ENCODE measurements around the gene TLL2. TPM values are rescaled to one million over a fixed set of nuclear protein-coding genes. Genes with fewer than 3 reads are reported as not detected.

Gene TLL2
- total RNA-seq, 2 experiments from 2014 or later = 0.09 to 0.18 TPM

GRCh38 chr10:96319754-96320474, 193.8 kb downstream of the TLL2 start:
- Mint-ChIP-seq H3K9me3 (no peaks in the 10 kb centered on the region), H3K4me3 (no peak overlapping the region), H3K4me1 (ENCODE audit: low read depth) (no peaks in the 10 kb centered on the region), H3K36me3 (ENCODE audit: low read depth) (no peaks in the 10 kb centered on the region), H3K27me3 (peaks cover 10% of the 10 kb centered on the region), H3K27ac (peak overlapping the region; percentile 7)
- no peak for TF ChIP-seq CTCF (IDR thresholded peaks at IDR 0.05)
- ATAC-seq = no peak
- ChIA-PET POLR2A (no interaction called here), CTCF (interaction anchor here (1.0 to 3.7 kb wide), 5 partner anchors 12 to 303 kb away, joined by 3 to 22 read pairs (median 8); no protein-coding TSS in a partner anchor)
- no peak for DNase-seq
- intact Hi-C loops (cut with micrococcal nuclease) = no loop called here

DNA sequence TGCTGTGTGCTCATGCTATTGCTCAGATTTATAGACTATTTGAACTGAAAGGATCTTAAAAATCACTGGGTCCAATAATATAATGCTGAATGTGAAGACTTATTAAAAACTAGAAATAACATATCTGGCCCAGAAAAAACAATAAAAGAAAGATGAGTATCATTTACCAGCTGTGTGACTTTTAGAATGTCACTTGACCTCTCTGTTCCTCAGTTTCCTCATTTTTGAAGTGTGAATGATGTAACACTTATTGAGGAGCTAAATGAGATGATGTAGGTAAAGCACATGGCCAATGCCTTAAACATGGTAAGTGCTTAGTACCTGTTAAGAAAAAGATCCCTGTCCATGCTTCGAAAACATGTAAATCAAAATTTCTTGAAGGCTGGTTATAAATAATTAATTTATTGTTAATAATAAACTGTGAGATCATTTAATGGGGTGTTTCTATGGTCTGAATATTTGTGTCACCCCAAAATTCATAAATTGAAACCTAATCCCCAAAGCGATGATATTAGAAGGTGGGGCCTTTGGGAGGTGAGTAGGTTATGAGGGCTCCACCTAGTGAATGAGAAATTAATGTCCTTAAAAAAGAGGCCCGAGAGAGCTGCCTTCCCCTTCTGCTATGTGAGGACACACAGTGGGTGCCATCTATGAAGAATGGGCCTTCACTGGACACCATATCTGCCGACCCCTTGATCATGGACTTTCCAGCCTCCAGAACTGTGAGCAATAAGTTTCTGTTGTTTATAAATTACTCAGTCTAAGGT, 196.5 kb downstream of the TLL2 start:
- Mint-ChIP-seq H3K4me3 (no peak overlapping the region), H3K27ac (no peak overlapping the region), H3K4me1 (ENCODE audit: low read depth) (no peaks in the 10 kb centered on the region), H3K36me3 (ENCODE audit: low read depth) (no peaks in the 10 kb centered on the region), H3K9me3 (no peaks in the 10 kb centered on the region), H3K27me3 (peaks cover 8% of the 10 kb centered on the region)
- DNase-seq (no peak), ATAC-seq (no peak)
- TF ChIP-seq CTCF (IDR thresholded peaks at IDR 0.05) = no peak
- intact Hi-C loops (cut with micrococcal nuclease) = no loop called here
- CTCF ChIA-PET = interaction anchor here (1.1 to 3.7 kb wide), 4 partner anchors 9 to 301 kb away, joined by 3 to 22 read pairs (median 8); no protein-coding TSS in a partner anchor
- POLR2A ChIA-PET = no interaction called here

Other genes starting within 250 kb of the TLL2 start
- under 1 TPM in 1 of 2 experiments, not detected in 1; 0.16 TPM for gene BLNK, start 242.4 kb downstream of the TLL2 start, total RNA-seq
- not detected for gene DNTT, start 209.5 kb downstream of the TLL2 start, total RNA-seq
- not detected for gene OPALIN, start 154.9 kb downstream of the TLL2 start, total RNA-seq
- gene TM9SF3, start 73.1 kb upstream of the TLL2 start, total RNA-seq = 10 to 100 TPM; 66.4 to 71.1 TPM
- 1 to 10 TPM; 4.1 to 4.7 TPM for gene PIK3AP1, start 206.6 kb upstream of the TLL2 start, total RNA-seq

Measured in activated CD8-positive, alpha-beta T cell treated with anti-CD3 and anti-CD28 coated beads for 36 hours (primary cell).